Vagina (tissue), 2 donors: Measurements from ENCODE around the gene CEMIP2. TPM values are rescaled to one million over a fixed set of nuclear protein-coding genes. Genes with fewer than 3 reads are reported as not detected.

Source experiments
- DNase-seq, 2 donors: peaks; one replicate each; pipeline ENCODE4 v3.0.0-alpha.2; 2017; ENCODE audit errors: extremely low spot score in 2 of 2
- H3K27ac ChIP-seq: fragments of 200-600 bp; sonication (generic); one replicate; pipeline ENCODE4 v1.5.1; 2019
- H3K27me3 ChIP-seq: fragments of 200-600 bp; sonication (generic); one replicate; pipeline ENCODE4 v1.5.1; 2019
- H3K36me3 ChIP-seq, 2 donors: fragments of 200-600 bp; sonication (generic); one replicate each; pipeline ENCODE4 v1.5.1; 2017 to 2019
- H3K4me1 ChIP-seq: fragments of 200-600 bp; sonication (generic); one replicate; pipeline ENCODE4 v1.5.1; 2019
- H3K4me3 ChIP-seq, 2 donors: fragments of 200-600 bp; sonication (generic); 1 replicate in 1 of 2; 2 replicates in 1 of 2; pipeline ENCODE4 v1.5.1; 2016 to 2019
- H3K9me3 ChIP-seq: fragments of 200-600 bp; sonication (generic); one replicate; pipeline ENCODE4 v1.5.1; 2019
- CTCF ChIP-seq, 3 experiments: fragments of 450-650 bp in 2 of 3; fragments of 200-600 bp in 1 of 3; sonication (generic) in 1 of 3; IDR thresholded peaks; one replicate each; pipeline ENCODE4 v1.5.1; 2017 to 2019; ENCODE audit warnings: antibody characterized with exemption in 3 of 3, mild to moderate bottlenecking in 2 of 3, moderate library complexity in 2 of 3
- POLR2A ChIP-seq, 2 donors: fragments of 450-650 bp; IDR thresholded peaks; one replicate each; pipeline ENCODE4 v1.6.1; 2017; ENCODE audit warnings: antibody characterized with exemption in 2 of 2, mild to moderate bottlenecking in 2 of 2, moderate library complexity in 2 of 2
- POLR2AphosphoS5 ChIP-seq, 2 donors: sonication (generic); formaldehyde crosslinking; IDR thresholded peaks; one replicate each; pipeline ENCODE4 v1.9.0; 2017; ENCODE audit warnings: antibody characterized with exemption in 2 of 2, mild to moderate bottlenecking in 2 of 2, low read depth in 1 of 2; ENCODE audit not compliant: insufficient read depth in 1 of 2
- intact Hi-C: fragments of 100-400 bp; cut with DNase I; formaldehyde crosslinking; loops from one replicate; pipeline ENCODE4 v1.15.1; 2023
- total RNA-seq: library from RNA; depleted of rRNA; stranded (reverse); fragments of >200 nt; gene quantifications from one replicate; pipeline ENCODE4 v1.2.3, GENCODE V29; 2016

Gene CEMIP2
- total RNA-seq, 1 donor from 2014 or later: 46.7 TPM

GRCh38 chr9:71764463-71764862 is 3.9 kb downstream of the CEMIP2 start:
- no peak overlapping the region for H3K4me3 ChIP-seq
- intact Hi-C loops: loop anchor here (10.0 kb wide), 1 partner anchor 600 kb away; the partner anchor contains the start of gene ZFAND5
- TF ChIP-seq POLR2AphosphoS5 (IDR thresholded peaks at IDR 0.05; ENCODE audit: insufficient read depth in 1 of 2, low read depth in 1 of 2): no peak
- H3K9me3 ChIP-seq: no peaks in the 10 kb centered on the region
- no peaks in the 10 kb centered on the region for H3K27me3 ChIP-seq
- DNase-seq: no peak
- H3K4me1 ChIP-seq: peaks cover 51% of the 10 kb centered on the region
- H3K27ac ChIP-seq: no peak overlapping the region
- H3K36me3 ChIP-seq: no peaks in the 10 kb centered on the region

- intact Hi-C loops: loop anchor here (2.0 to 10.0 kb wide), 2 partner anchors 17 to 601 kb away; partner anchors contain the start of gene ZFAND5
- H3K4me1 ChIP-seq: peaks cover 48% of the 10 kb centered on the region
- H3K27ac ChIP-seq: no peak overlapping the region
- H3K9me3 ChIP-seq: no peaks in the 10 kb centered on the region
- no peak overlapping the region for H3K4me3 ChIP-seq
- TF ChIP-seq CTCF (IDR thresholded peaks at IDR 0.05): no peak
- TF ChIP-seq POLR2A (IDR thresholded peaks at IDR 0.05): no peak
- TF ChIP-seq POLR2AphosphoS5 (IDR thresholded peaks at IDR 0.05; ENCODE audit: insufficient read depth in 1 of 2, low read depth in 1 of 2): no peak
- no peaks in the 10 kb centered on the region for H3K36me3 ChIP-seq
- DNase-seq: no peak
- H3K27me3 ChIP-seq: no peaks in the 10 kb centered on the region
Measured at GRCh38 chr9:71763832-71764231, 4.5 kb downstream of the CEMIP2 start.

- Histone ChIP-seq H3K27me3 (no peaks in the 10 kb centered on the region), H3K9me3 (no peaks in the 10 kb centered on the region), H3K36me3 (no peaks in the 10 kb centered on the region), H3K4me1 (peaks cover 51% of the 10 kb centered on the region), H3K4me3 (no peak overlapping the region), H3K27ac (no peak overlapping the region)
- no peak for TF ChIP-seq CTCF (IDR thresholded peaks at IDR 0.05)
- TF ChIP-seq POLR2AphosphoS5 (IDR thresholded peaks at IDR 0.05; ENCODE audit: insufficient read depth in 1 of 2, low read depth in 1 of 2): no peak
- TF ChIP-seq POLR2A (IDR thresholded peaks at IDR 0.05): no peak
- intact Hi-C loops: loop anchor here (2.0 to 10.0 kb wide), 2 partner anchors 16 to 602 kb away; partner anchors contain the start of gene ZFAND5
- no peak for DNase-seq
Measured at GRCh38 chr9:71762900-71763653, 5.2 kb downstream of the CEMIP2 start.

- DNase-seq: no peak
- Histone ChIP-seq H3K36me3 (no peaks in the 10 kb centered on the region), H3K27me3 (no peaks in the 10 kb centered on the region), H3K27ac (no peak overlapping the region), H3K9me3 (no peaks in the 10 kb centered on the region), H3K4me3 (no peak overlapping the region), H3K4me1 (peaks cover 43% of the 10 kb centered on the region)
- TF ChIP-seq POLR2A (IDR thresholded peaks at IDR 0.05) (no peak), CTCF (IDR thresholded peaks at IDR 0.05) (no peak), POLR2AphosphoS5 (IDR thresholded peaks at IDR 0.05; ENCODE audit: insufficient read depth in 1 of 2, low read depth in 1 of 2) (no peak)
- intact Hi-C loops: loop anchor here (2.0 to 10.0 kb wide), 2 partner anchors 15 to 603 kb away; partner anchors contain the start of gene ZFAND5
Measured at GRCh38 chr9:71761938-71762353, 6.4 kb downstream of the CEMIP2 start.

GRCh38 chr9:71760901-71761300 is 7.4 kb downstream of the CEMIP2 start:
- H3K4me3 ChIP-seq: no peak overlapping the region
- intact Hi-C loops: loop anchor here (10.0 kb wide), 1 partner anchor 604 kb away; the partner anchor contains the start of gene ZFAND5
- DNase-seq: no peak
- H3K27me3 ChIP-seq: no peaks in the 10 kb centered on the region
- H3K9me3 ChIP-seq: no peaks in the 10 kb centered on the region
- no peak overlapping the region for H3K27ac ChIP-seq
- TF ChIP-seq CTCF (IDR thresholded peaks at IDR 0.05) (no peak), POLR2AphosphoS5 (IDR thresholded peaks at IDR 0.05; ENCODE audit: insufficient read depth in 1 of 2, low read depth in 1 of 2) (no peak), POLR2A (IDR thresholded peaks at IDR 0.05) (no peak)
- no peaks in the 10 kb centered on the region for H3K36me3 ChIP-seq
- H3K4me1 ChIP-seq: peaks cover 33% of the 10 kb centered on the region
